SK-N-SH (cell line): ENCODE results near the gene NALCN. TPM values are rescaled to one million over a fixed set of nuclear protein-coding genes. Genes with fewer than 3 reads are reported as not detected.

Experiments
- CTCF ChIA-PET: fragments of 300-600, 350-600 bp; formaldehyde crosslinking; extraction: SDS; loops from one replicate; lab custom pipeline; 2021; lab: Yijun Ruan, JAX
- POLR2A ChIA-PET: fragments of 350-600 bp; sonication (Branson Sonifier 250); formaldehyde crosslinking; extraction: SDS; loops from one replicate; lab custom pipeline; 2020; ENCODE audit warnings: antibody characterized with exemption, inconsistent platforms; lab: Yijun Ruan, JAX
- DNase-seq: peaks from one replicate; pipeline ENCODE4 v3.0.0; 2012
- H2AFZ ChIP-seq: fragments of 200-600 bp; sonication (generic); 2 replicates; pipeline ENCODE4 v1.8.1; 2016; ENCODE audit warnings: antibody characterized with exemption, mild to moderate bottlenecking, low read depth
- H3F3A ChIP-seq: fragments of 200-600 bp; sonication (generic); replicated peaks from 2 replicates; pipeline ENCODE3; 2016; ENCODE audit warnings: antibody characterized with exemption, mild to moderate bottlenecking; ENCODE audit not compliant: insufficient read depth
- H3K27ac ChIP-seq, 2 experiments: fragments of 200-500 bp in 1 of 2; fragments of 200-600 bp in 1 of 2; sonication (Bioruptor generic) in 1 of 2; sonication (generic), shearing (Covaris generic) in 1 of 2; 2 replicates each; pipeline versions ENCODE4 v1.5.1 to v1.6.1; 2014 to 2016; ENCODE audit warnings: low read depth in 2 of 2, inconsistent platforms in 1 of 2, low read length in 1 of 2, mild to moderate bottlenecking in 1 of 2, mixed read lengths in 1 of 2
- H3K27me3 ChIP-seq: fragments of 200-600 bp; sonication (generic), shearing (Covaris generic); 2 replicates; pipeline ENCODE4 v1.6.1; 2016; ENCODE audit warnings: mixed run types; ENCODE audit not compliant: insufficient read depth
- H3K36me3 ChIP-seq, 2 experiments: fragments of 200-500 bp in 1 of 2; fragments of 200-600 bp in 1 of 2; sonication (Bioruptor generic) in 1 of 2; sonication (generic) in 1 of 2; replicated peaks in 1 of 2; 2 replicates each; pipeline versions ENCODE3 to v1.5.1; 2014 to 2016; ENCODE audit warnings: low read length in 1 of 2, mild to moderate bottlenecking in 1 of 2; ENCODE audit not compliant: insufficient read depth in 2 of 2, control insufficient read depth in 1 of 2
- H3K4me1 ChIP-seq, 2 experiments: fragments of 200-500 bp in 1 of 2; fragments of 200-600 bp in 1 of 2; sonication (Bioruptor generic) in 1 of 2; sonication (generic), shearing (Covaris generic) in 1 of 2; 2 replicates each; pipeline versions ENCODE4 v1.5.1 to v1.6.1; 2014 to 2016; ENCODE audit warnings: low read depth in 1 of 2, low read length in 1 of 2, mixed run types in 1 of 2; ENCODE audit not compliant: insufficient read depth in 2 of 2, control insufficient read depth in 1 of 2
- H3K4me2 ChIP-seq: fragments of 200-600 bp; sonication (generic), shearing (Covaris generic); 2 replicates; pipeline ENCODE4 v1.6.1; 2017; ENCODE audit warnings: mixed run types
- H3K4me3 ChIP-seq, 2 experiments: fragments of 200-500 bp in 1 of 2; fragments of 200-600 bp in 1 of 2; sonication (Bioruptor generic) in 1 of 2; sonication (generic), shearing (Covaris generic) in 1 of 2; 2 replicates each; pipeline versions ENCODE4 v1.5.1 to v1.8.1; 2014 to 2016; ENCODE audit warnings: low read depth in 2 of 2, inconsistent platforms in 1 of 2, low read length in 1 of 2, mild to moderate bottlenecking in 1 of 2, mixed read lengths in 1 of 2, moderate library complexity in 1 of 2
- H3K79me2 ChIP-seq: fragments of 200-600 bp; sonication (generic); 2 replicates; pipeline ENCODE4 v1.8.1; 2017; ENCODE audit warnings: mild to moderate bottlenecking; ENCODE audit not compliant: insufficient read depth
- H3K9ac ChIP-seq: fragments of 200-600 bp; sonication (generic); 2 replicates; pipeline ENCODE4 v1.6.1; 2017; ENCODE audit warnings: mixed run types
- H3K9me2 ChIP-seq: fragments of 200-600 bp; sonication (generic); 2 replicates; pipeline ENCODE4 v1.6.1; 2017; ENCODE audit warnings: mixed run types
- H3K9me3 ChIP-seq: fragments of 200-600 bp; sonication (generic); 2 replicates; pipeline ENCODE4 v1.6.1; 2017; ENCODE audit warnings: mixed run types, mild to moderate bottlenecking, moderate library complexity
- H4K20me1 ChIP-seq: fragments of 200-600 bp; sonication (generic); 2 replicates; pipeline ENCODE4 v1.6.1; 2017; ENCODE audit warnings: mild to moderate bottlenecking, mixed run types; ENCODE audit not compliant: insufficient read depth
- CHD2 ChIP-seq: fragments of 150-350 bp; IDR thresholded peaks from 2 replicates; pipeline ENCODE4 v1.6.1; 2018; ENCODE audit warnings: low read length; ENCODE audit not compliant: partially characterized antibody
- ELF1 ChIP-seq: IDR thresholded peaks from 2 replicates; pipeline ENCODE4 v1.4.0; 2012
- EP300 ChIP-seq, 2 experiments: IDR thresholded peaks; 2 replicates each; pipeline versions ENCODE4 v1.4.0 to v1.6.1; 2012; ENCODE audit warnings: borderline replicate concordance in 1 of 2, low read depth in 1 of 2, low read length in 1 of 2
- EZH2phosphoT487 ChIP-seq: fragments of 200-600 bp; sonication (generic); IDR thresholded peaks from 2 replicates; pipeline ENCODE4 v1.6.1; 2017; ENCODE audit warnings: low read depth, mixed run types, mild to moderate bottlenecking, antibody characterized with exemption, moderate library complexity, borderline replicate concordance
- FOXJ3 ChIP-seq: sonication (generic); formaldehyde crosslinking; IDR thresholded peaks from 2 replicates; pipeline ENCODE4 v1.5.1; 2020; ENCODE audit warnings: mild to moderate bottlenecking, missing genetic modification reagents
- GATA2 ChIP-seq: sonication (generic); formaldehyde crosslinking; IDR thresholded peaks from 2 replicates; pipeline ENCODE4 v1.5.0; 2020; ENCODE audit warnings: mild to moderate bottlenecking, missing genetic modification reagents
- MXI1 ChIP-seq: IDR thresholded peaks from 2 replicates; pipeline ENCODE4 v1.6.1; 2012; ENCODE audit warnings: mild to moderate bottlenecking, low read depth, low read length, improper control_type of control experiment
- NFIC ChIP-seq: IDR thresholded peaks from 2 replicates; pipeline ENCODE4 v1.4.0; 2012; ENCODE audit warnings: borderline replicate concordance
- NRF1 ChIP-seq: IDR thresholded peaks from 2 replicates; pipeline ENCODE4 v1.6.1; 2012; ENCODE audit warnings: low read depth, mild to moderate bottlenecking, low read length
- POLR2AphosphoS5 ChIP-seq: IDR thresholded peaks from 2 replicates; pipeline ENCODE4 v1.6.1; 2012; ENCODE audit warnings: low read depth, low read length
- RAD21 ChIP-seq: IDR thresholded peaks from 2 replicates; pipeline ENCODE4 v1.6.1; 2012; ENCODE audit warnings: mild to moderate bottlenecking, low read length
- RXRA ChIP-seq: IDR thresholded peaks from 2 replicates; pipeline ENCODE4 v1.4.0; 2012; ENCODE audit warnings: low read depth, mild to moderate bottlenecking, borderline replicate concordance
- SMC3 ChIP-seq: IDR thresholded peaks from 2 replicates; pipeline ENCODE4 v1.6.1; 2012; ENCODE audit warnings: low read depth, low read length, improper control_type of control experiment
- TAF1 ChIP-seq: IDR thresholded peaks from 2 replicates; pipeline ENCODE4 v1.6.1; 2012; ENCODE audit warnings: low read depth, mild to moderate bottlenecking, low read length, moderate library complexity, borderline replicate concordance
- WGBS: methylation state at CpG from one replicate; pipeline ENCODE4 v1.1.6; 2017; ENCODE audit warnings: low lambda C conversion rate; 5-methylcytosine and 5-hydroxymethylcytosine counted together
- polyA plus RNA-seq, 3 experiments: library from polyadenylated mRNA; depleted of rRNA; stranded (reverse); fragments of >200 nt; gene quantifications; 2 replicates each; pipeline ENCODE4 v1.2.3, GENCODE V29; 2012
- TF ChIP-seq, protein P1 (sequence below): IDR thresholded peaks from 2 replicates; pipeline ENCODE4; 2012
- TF ChIP-seq, protein P2 (sequence below): IDR thresholded peaks from 2 replicates; pipeline ENCODE4 v1.4.0; 2012; ENCODE audit warnings: low read depth, borderline replicate concordance
- TF ChIP-seq, protein P3 (sequence below): IDR thresholded peaks from 2 replicates; pipeline ENCODE4 v1.4.0; 2012; ENCODE audit warnings: low read depth, borderline replicate concordance
- TF ChIP-seq, protein P4 (sequence below): IDR thresholded peaks from 2 replicates; pipeline ENCODE4 v1.6.1; 2012; ENCODE audit warnings: mild to moderate bottlenecking, low read depth, low read length, moderate library complexity
- TF ChIP-seq, protein P5 (sequence below): fragments of 200-600 bp; sonication (generic); IDR thresholded peaks from 2 replicates; pipeline ENCODE4 v1.6.1; 2017; ENCODE audit warnings: antibody characterized with exemption, mild to moderate bottlenecking, moderate library complexity

NALCN gene
- polyA plus RNA-seq, 1 of the 3 experiments (the other 2 are of a cell fraction), result 3.0 TPM

DNA sequence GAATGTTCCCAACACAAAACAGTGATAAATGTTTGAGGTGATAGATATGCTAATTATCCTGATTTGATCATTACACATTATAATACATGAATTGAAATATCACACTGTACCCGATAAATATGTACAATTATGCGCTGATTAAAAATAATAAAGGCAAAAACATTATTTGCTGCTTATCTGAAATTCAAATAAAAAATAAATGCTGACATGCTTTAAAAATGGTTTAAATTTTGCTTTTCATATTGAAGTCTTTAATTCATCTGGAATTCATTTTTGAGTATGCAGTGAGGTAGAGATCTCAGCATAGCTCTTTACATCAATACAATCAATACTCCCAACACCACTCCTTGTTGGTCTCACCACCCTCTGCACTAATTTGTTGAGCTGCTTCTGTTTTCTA, 330.8 kb downstream of the NALCN start:
- no peaks in the 10 kb centered on the region for H3F3A ChIP-seq
- POLR2A ChIA-PET, result no interaction called here
- no peak overlapping the region for H3K27ac ChIP-seq
- no peak overlapping the region for H2AFZ ChIP-seq
- H3K36me3 ChIP-seq, result no peaks in the 10 kb centered on the region
- H4K20me1 ChIP-seq, result no peaks in the 10 kb centered on the region
- no peaks in the 10 kb centered on the region for H3K9me3 ChIP-seq
- H3K79me2 ChIP-seq, result no peaks in the 10 kb centered on the region
- DNase-seq, result no peak
- no peaks in the 10 kb centered on the region for H3K27me3 ChIP-seq
- 41% methylated on average over 2 of the region's 2 CpGs for WGBS
- no peak overlapping the region for H3K9ac ChIP-seq
- CTCF ChIA-PET, result no interaction called here
- no peak overlapping the region for H3K4me3 ChIP-seq
- TF ChIP-seq SMC3 (no peak), RAD21 (no peak)
- H3K4me1 ChIP-seq, result no peaks in the 10 kb centered on the region; a peak in 1 of 4 replicates
- no peak overlapping the region for H3K4me2 ChIP-seq
- H3K9me2 ChIP-seq, result no peaks in the 10 kb centered on the region

DNA sequence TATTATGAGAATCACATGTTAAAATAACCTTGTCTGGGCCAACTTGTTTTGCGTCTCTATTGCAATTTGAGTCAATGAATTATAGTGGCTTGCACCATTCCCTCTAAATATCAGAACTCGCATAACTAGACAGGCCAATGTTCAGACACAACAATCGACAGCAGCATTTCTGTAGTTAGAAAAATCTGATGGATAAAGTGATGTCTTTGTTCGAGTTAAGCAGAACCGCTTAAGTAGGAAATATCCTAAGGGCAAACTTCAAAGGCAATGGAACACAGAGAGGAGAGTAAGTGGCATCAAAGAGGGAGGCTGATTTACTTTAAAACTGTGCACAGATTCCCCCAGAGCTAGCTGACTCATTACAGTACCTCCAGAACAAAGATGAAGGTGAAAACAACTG, 333.9 kb downstream of the NALCN start:
- no peaks in the 10 kb centered on the region for H3K9me2 ChIP-seq
- DNase-seq, result no peak
- no peak overlapping the region for H3K4me2 ChIP-seq
- TF ChIP-seq, protein P1, sequence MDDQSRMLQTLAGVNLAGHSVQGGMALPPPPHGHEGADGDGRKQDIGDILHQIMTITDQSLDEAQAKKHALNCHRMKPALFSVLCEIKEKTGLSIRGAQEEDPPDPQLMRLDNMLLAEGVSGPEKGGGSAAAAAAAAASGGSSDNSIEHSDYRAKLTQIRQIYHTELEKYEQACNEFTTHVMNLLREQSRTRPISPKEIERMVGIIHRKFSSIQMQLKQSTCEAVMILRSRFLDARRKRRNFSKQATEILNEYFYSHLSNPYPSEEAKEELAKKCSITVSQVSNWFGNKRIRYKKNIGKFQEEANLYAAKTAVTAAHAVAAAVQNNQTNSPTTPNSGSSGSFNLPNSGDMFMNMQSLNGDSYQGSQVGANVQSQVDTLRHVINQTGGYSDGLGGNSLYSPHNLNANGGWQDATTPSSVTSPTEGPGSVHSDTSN, result no peak
- TF ChIP-seq FOXJ3 (CRISPR knock-in tag), result no peak
- no peak for TF ChIP-seq TAF1
- no peak for TF ChIP-seq RAD21
- TF ChIP-seq NRF1, result no peak
- no peak for TF ChIP-seq POLR2AphosphoS5
- TF ChIP-seq, protein P2, sequence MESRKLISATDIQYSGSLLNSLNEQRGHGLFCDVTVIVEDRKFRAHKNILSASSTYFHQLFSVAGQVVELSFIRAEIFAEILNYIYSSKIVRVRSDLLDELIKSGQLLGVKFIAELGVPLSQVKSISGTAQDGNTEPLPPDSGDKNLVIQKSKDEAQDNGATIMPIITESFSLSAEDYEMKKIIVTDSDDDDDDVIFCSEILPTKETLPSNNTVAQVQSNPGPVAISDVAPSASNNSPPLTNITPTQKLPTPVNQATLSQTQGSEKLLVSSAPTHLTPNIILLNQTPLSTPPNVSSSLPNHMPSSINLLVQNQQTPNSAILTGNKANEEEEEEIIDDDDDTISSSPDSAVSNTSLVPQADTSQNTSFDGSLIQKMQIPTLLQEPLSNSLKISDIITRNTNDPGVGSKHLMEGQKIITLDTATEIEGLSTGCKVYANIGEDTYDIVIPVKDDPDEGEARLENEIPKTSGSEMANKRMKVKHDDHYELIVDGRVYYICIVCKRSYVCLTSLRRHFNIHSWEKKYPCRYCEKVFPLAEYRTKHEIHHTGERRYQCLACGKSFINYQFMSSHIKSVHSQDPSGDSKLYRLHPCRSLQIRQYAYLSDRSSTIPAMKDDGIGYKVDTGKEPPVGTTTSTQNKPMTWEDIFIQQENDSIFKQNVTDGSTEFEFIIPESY, result no peak
- TF ChIP-seq EP300 (IDR thresholded peaks at IDR 0.05; ENCODE audit: borderline replicate concordance in 1 of 2, low read depth in 1 of 2, low read length in 1 of 2), result no peak
- no peak for TF ChIP-seq EZH2phosphoT487
- TF ChIP-seq GATA2 (CRISPR knock-in tag), result no peak
- no peak for TF ChIP-seq RXRA
- TF ChIP-seq CHD2, result no peak
- TF ChIP-seq, protein P3, sequence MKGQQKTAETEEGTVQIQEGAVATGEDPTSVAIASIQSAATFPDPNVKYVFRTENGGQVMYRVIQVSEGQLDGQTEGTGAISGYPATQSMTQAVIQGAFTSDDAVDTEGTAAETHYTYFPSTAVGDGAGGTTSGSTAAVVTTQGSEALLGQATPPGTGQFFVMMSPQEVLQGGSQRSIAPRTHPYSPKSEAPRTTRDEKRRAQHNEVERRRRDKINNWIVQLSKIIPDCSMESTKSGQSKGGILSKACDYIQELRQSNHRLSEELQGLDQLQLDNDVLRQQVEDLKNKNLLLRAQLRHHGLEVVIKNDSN, result no peak
- TF ChIP-seq ELF1, result no peak
- TF ChIP-seq, protein P4, sequence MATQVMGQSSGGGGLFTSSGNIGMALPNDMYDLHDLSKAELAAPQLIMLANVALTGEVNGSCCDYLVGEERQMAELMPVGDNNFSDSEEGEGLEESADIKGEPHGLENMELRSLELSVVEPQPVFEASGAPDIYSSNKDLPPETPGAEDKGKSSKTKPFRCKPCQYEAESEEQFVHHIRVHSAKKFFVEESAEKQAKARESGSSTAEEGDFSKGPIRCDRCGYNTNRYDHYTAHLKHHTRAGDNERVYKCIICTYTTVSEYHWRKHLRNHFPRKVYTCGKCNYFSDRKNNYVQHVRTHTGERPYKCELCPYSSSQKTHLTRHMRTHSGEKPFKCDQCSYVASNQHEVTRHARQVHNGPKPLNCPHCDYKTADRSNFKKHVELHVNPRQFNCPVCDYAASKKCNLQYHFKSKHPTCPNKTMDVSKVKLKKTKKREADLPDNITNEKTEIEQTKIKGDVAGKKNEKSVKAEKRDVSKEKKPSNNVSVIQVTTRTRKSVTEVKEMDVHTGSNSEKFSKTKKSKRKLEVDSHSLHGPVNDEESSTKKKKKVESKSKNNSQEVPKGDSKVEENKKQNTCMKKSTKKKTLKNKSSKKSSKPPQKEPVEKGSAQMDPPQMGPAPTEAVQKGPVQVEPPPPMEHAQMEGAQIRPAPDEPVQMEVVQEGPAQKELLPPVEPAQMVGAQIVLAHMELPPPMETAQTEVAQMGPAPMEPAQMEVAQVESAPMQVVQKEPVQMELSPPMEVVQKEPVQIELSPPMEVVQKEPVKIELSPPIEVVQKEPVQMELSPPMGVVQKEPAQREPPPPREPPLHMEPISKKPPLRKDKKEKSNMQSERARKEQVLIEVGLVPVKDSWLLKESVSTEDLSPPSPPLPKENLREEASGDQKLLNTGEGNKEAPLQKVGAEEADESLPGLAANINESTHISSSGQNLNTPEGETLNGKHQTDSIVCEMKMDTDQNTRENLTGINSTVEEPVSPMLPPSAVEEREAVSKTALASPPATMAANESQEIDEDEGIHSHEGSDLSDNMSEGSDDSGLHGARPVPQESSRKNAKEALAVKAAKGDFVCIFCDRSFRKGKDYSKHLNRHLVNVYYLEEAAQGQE, result no peak
- TF ChIP-seq, protein P5, sequence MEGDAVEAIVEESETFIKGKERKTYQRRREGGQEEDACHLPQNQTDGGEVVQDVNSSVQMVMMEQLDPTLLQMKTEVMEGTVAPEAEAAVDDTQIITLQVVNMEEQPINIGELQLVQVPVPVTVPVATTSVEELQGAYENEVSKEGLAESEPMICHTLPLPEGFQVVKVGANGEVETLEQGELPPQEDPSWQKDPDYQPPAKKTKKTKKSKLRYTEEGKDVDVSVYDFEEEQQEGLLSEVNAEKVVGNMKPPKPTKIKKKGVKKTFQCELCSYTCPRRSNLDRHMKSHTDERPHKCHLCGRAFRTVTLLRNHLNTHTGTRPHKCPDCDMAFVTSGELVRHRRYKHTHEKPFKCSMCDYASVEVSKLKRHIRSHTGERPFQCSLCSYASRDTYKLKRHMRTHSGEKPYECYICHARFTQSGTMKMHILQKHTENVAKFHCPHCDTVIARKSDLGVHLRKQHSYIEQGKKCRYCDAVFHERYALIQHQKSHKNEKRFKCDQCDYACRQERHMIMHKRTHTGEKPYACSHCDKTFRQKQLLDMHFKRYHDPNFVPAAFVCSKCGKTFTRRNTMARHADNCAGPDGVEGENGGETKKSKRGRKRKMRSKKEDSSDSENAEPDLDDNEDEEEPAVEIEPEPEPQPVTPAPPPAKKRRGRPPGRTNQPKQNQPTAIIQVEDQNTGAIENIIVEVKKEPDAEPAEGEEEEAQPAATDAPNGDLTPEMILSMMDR, result no peak
- no peak for TF ChIP-seq MXI1
- TF ChIP-seq NFIC, result no peak
- H3K4me3 ChIP-seq, result no peak overlapping the region
- H3K79me2 ChIP-seq, result no peaks in the 10 kb centered on the region
- no peaks in the 10 kb centered on the region for H3F3A ChIP-seq
- 72% methylated on average over 5 of the region's 5 CpGs for WGBS
- no peak overlapping the region for H3K9ac ChIP-seq
- POLR2A ChIA-PET, result no interaction called here
- H3K27me3 ChIP-seq, result no peaks in the 10 kb centered on the region
- no peak overlapping the region for H3K27ac ChIP-seq
- no peaks in the 10 kb centered on the region for H3K36me3 ChIP-seq
- no peaks in the 10 kb centered on the region for H3K9me3 ChIP-seq
- no peaks in the 10 kb centered on the region for H4K20me1 ChIP-seq
- no peaks in the 10 kb centered on the region for H3K4me1 ChIP-seq
- CTCF ChIA-PET, result no interaction called here
- H2AFZ ChIP-seq, result no peak overlapping the region
